Endothelial cell of umbilical vein (primary cell): ENCODE results near the gene ANGEL1. TPM values are rescaled to one million over a fixed set of nuclear protein-coding genes. Genes with fewer than 3 reads are reported as not detected.

Experiments used
- BruUV-seq: library from RNA; stranded (reverse); fragments of 400-500 nt; replicated peaks from 2 replicates; lab custom pipeline; 2021; lab: Mats Ljungman, UMichigan
- CTCF ChIA-PET: fragments of 300-600, 350-600 bp; sonication (Branson Sonifier 250); formaldehyde crosslinking; loops from one replicate; lab custom pipeline; 2021; ENCODE audit warnings: antibody characterized with exemption, inconsistent platforms; lab: Charles Lee
- POLR2A ChIA-PET: fragments of 300-600, 350-600 bp; sonication (Branson Sonifier 250); formaldehyde crosslinking; loops from one replicate; lab custom pipeline; 2021; ENCODE audit warnings: antibody characterized with exemption, inconsistent platforms; lab: Charles Lee
- DNase-seq: peaks from one replicate; pipeline ENCODE4 v3.0.0-alpha.2; 2011; ENCODE audit warnings: low read depth, low spot score
- FAIRE-seq: peaks from 2 replicates; lab custom pipeline; 2011; peaks lifted over from hg19 to GRCh38; lab: Jason Lieb, UNC
- H2AFZ ChIP-seq: 2 replicates; pipeline ENCODE4 v1.6.0; 2012; ENCODE audit warnings: low read depth, low read length, control low read depth, inconsistent platforms
- H3K27ac ChIP-seq: 2 replicates; pipeline ENCODE4 v1.5.1; 2011; ENCODE audit warnings: low read depth, mild to moderate bottlenecking, control low read depth, low read length, moderate library complexity; ENCODE audit not compliant: insufficient read depth
- H3K27me3 ChIP-seq, 2 experiments: 2 replicates each; pipeline versions ENCODE4 v1.6.0 to v1.6.1; 2011; ENCODE audit warnings: low read length in 2 of 2, mixed read lengths in 1 of 2; ENCODE audit not compliant: control insufficient read depth in 2 of 2, insufficient read depth in 2 of 2
- H3K36me3 ChIP-seq, 2 experiments: 2 replicates in 1 of 2; 3 replicates in 1 of 2; pipeline ENCODE4 v1.5.1; 2011; ENCODE audit warnings: low read length in 2 of 2, mild to moderate bottlenecking in 1 of 2, moderate library complexity in 1 of 2; ENCODE audit not compliant: control insufficient read depth in 2 of 2, insufficient read depth in 2 of 2; ENCODE audit errors: extremely low read depth in 1 of 2
- H3K4me1 ChIP-seq: 3 replicates; pipeline ENCODE4 v1.5.1; 2011; ENCODE audit warnings: mild to moderate bottlenecking, low read length; ENCODE audit not compliant: control insufficient read depth, insufficient read depth; ENCODE audit errors: extremely low read depth
- H3K4me2 ChIP-seq: 2 replicates; pipeline ENCODE4 v1.6.1; 2011; ENCODE audit warnings: low read length, control low read depth, mixed read lengths; ENCODE audit not compliant: insufficient read depth
- H3K4me3 ChIP-seq, 3 experiments: fragments of 200-600 bp in 1 of 3; sonication (generic), shearing (Covaris generic) in 1 of 3; replicated peaks in 1 of 3; 2 replicates each; pipeline ENCODE4 v1.5.1; 2011 to 2016; ENCODE audit warnings: control low read depth in 3 of 3, low read length in 3 of 3, mild to moderate bottlenecking in 2 of 3, inconsistent platforms in 1 of 3, low read depth in 1 of 3, moderate library complexity in 1 of 3; ENCODE audit not compliant: insufficient read depth in 1 of 3
- H3K79me2 ChIP-seq: 2 replicates; pipeline ENCODE4 v1.6.0; 2012; ENCODE audit warnings: low read length, inconsistent platforms; ENCODE audit not compliant: control insufficient read depth, insufficient read depth
- H3K9ac ChIP-seq: replicated peaks from 2 replicates; pipeline ENCODE3; 2011; ENCODE audit warnings: low read length, control low read depth; ENCODE audit not compliant: insufficient read depth; ENCODE audit errors: extremely low read depth
- H3K9me1 ChIP-seq: replicated peaks from 3 replicates; pipeline ENCODE4 v1.6.0; 2011; ENCODE audit warnings: mild to moderate bottlenecking, low read length; ENCODE audit not compliant: control insufficient read depth, insufficient read depth; ENCODE audit errors: extremely low read depth
- H3K9me3 ChIP-seq: replicated peaks from 2 replicates; pipeline ENCODE4 v1.5.1; 2012; ENCODE audit warnings: low read length, inconsistent platforms; ENCODE audit not compliant: control insufficient read depth, insufficient read depth
- H4K20me1 ChIP-seq: replicated peaks from 2 replicates; pipeline ENCODE3; 2011; ENCODE audit warnings: mild to moderate bottlenecking, low read length; ENCODE audit not compliant: control insufficient read depth, insufficient read depth; ENCODE audit errors: extremely low read depth
- EZH2 ChIP-seq: IDR thresholded peaks from 2 replicates; pipeline ENCODE4 v1.6.1; 2012; ENCODE audit warnings: borderline replicate concordance, low read depth, mild to moderate bottlenecking, moderate library complexity, low read length, inconsistent platforms; ENCODE audit not compliant: severe bottlenecking
- FOS ChIP-seq: IDR thresholded peaks from 2 replicates; pipeline ENCODE4 v1.6.1; 2011; ENCODE audit warnings: mild to moderate bottlenecking, low read length, moderate library complexity, borderline replicate concordance; ENCODE audit not compliant: insufficient read depth
- JUN ChIP-seq: IDR thresholded peaks from 2 replicates; pipeline ENCODE4 v1.6.1; 2011; ENCODE audit warnings: borderline replicate concordance, low read depth; ENCODE audit not compliant: insufficient read length, insufficient read depth
- MAX ChIP-seq: IDR thresholded peaks from 2 replicates; pipeline ENCODE4 v1.6.1; 2011; ENCODE audit not compliant: insufficient read depth, insufficient read length
- dilution Hi-C: fragments of 300-500 bp; cut with MboI; formaldehyde crosslinking; loops from one replicate; pipeline ENCODE4 v1.15.0; 2019; ENCODE audit warnings: low sequenced_read_pairs; ENCODE audit not compliant: extremely low pct_ligation_motif_present
- intact Hi-C: fragments of 100-400 bp; cut with micrococcal nuclease; formaldehyde crosslinking; loops from one replicate; pipeline ENCODE4 v1.10.0; 2022
- polyA plus RNA-seq, 4 experiments: library from polyadenylated mRNA; depleted of rRNA in 3 of 4; stranded (reverse) in 3 of 4; unstranded in 1 of 4; fragments of >200 nt; gene quantifications; 2 replicates each; pipeline versions ENCODE4 v1.2.1 to v1.2.3, GENCODE V29; 2011 to 2012; ENCODE audit warnings: missing spikeins in 1 of 4
- total RNA-seq: library from RNA; stranded (reverse); gene quantifications from 2 replicates; pipeline ENCODE4 v1.2.3, GENCODE V29; 2021
- TF ChIP-seq, protein P1 (sequence below), 2 donors: IDR thresholded peaks; 1 replicate in 1 of 2; 2 replicates in 1 of 2; pipeline ENCODE4 v1.5.1; 2011; ENCODE audit warnings: low read length in 2 of 2, mild to moderate bottlenecking in 2 of 2, moderate library complexity in 2 of 2, control low read depth in 1 of 2, inconsistent platforms in 1 of 2, low read depth in 1 of 2; ENCODE audit not compliant: insufficient read depth in 1 of 2; ENCODE audit errors: extremely low read depth in 1 of 2

ANGEL1 gene
- total and polyA plus RNA-seq, 2 donors (not counting 3 experiments of a cell fraction or from before 2014, with no cell fraction given): 14.8 to 22.0 TPM

GRCh38 chr14:76770521-76771436 is 41.9 kb downstream of the ANGEL1 start:
- no peak overlapping the region for H3K4me2 ChIP-seq
- BruUV-seq: no TSS peak
- dilution Hi-C loops (no loop called here), intact Hi-C loops (no loop called here)
- no peaks in the 10 kb centered on the region for H3K79me2 ChIP-seq
- no peaks in the 10 kb centered on the region for H3K9me1 ChIP-seq
- CTCF ChIA-PET: interaction anchor here (1.1 to 6.0 kb wide), 6 partner anchors 9 to 64 kb away, joined by 3 to 64 read pairs (median 5); partner anchors contain the start of gene VASH1
- H3K4me3 ChIP-seq: no peak overlapping the region
- peaks cover 0 to 9% of the 10 kb centered on the region in 2 experiments for H3K36me3 ChIP-seq
- FAIRE-seq (no peak), DNase-seq (no peak)
- no peaks in the 10 kb centered on the region for H3K9me3 ChIP-seq
- peaks cover 38% of the 10 kb centered on the region for H3K4me1 ChIP-seq
- POLR2A ChIA-PET: no interaction called here
- no peak overlapping the region for H3K9ac ChIP-seq
- no peak overlapping the region for H2AFZ ChIP-seq
- TF ChIP-seq, protein P1, sequence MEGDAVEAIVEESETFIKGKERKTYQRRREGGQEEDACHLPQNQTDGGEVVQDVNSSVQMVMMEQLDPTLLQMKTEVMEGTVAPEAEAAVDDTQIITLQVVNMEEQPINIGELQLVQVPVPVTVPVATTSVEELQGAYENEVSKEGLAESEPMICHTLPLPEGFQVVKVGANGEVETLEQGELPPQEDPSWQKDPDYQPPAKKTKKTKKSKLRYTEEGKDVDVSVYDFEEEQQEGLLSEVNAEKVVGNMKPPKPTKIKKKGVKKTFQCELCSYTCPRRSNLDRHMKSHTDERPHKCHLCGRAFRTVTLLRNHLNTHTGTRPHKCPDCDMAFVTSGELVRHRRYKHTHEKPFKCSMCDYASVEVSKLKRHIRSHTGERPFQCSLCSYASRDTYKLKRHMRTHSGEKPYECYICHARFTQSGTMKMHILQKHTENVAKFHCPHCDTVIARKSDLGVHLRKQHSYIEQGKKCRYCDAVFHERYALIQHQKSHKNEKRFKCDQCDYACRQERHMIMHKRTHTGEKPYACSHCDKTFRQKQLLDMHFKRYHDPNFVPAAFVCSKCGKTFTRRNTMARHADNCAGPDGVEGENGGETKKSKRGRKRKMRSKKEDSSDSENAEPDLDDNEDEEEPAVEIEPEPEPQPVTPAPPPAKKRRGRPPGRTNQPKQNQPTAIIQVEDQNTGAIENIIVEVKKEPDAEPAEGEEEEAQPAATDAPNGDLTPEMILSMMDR (IDR thresholded peaks at IDR 0.05; ENCODE audit: extremely low read depth in 1 of 2, insufficient read depth in 1 of 2, low read depth in 1 of 2, low read length in 2 of 2): no peak
- TF ChIP-seq JUN (no peak), FOS (no peak), EZH2 (no peak), MAX (no peak)
- no peaks in the 10 kb centered on the region for H4K20me1 ChIP-seq
- H3K27ac ChIP-seq: no peak overlapping the region
- no peaks in the 10 kb centered on the region for H3K27me3 ChIP-seq
